Measurements from ENCODE around the gene MCTP1.

MCTP1 gene

DNA sequence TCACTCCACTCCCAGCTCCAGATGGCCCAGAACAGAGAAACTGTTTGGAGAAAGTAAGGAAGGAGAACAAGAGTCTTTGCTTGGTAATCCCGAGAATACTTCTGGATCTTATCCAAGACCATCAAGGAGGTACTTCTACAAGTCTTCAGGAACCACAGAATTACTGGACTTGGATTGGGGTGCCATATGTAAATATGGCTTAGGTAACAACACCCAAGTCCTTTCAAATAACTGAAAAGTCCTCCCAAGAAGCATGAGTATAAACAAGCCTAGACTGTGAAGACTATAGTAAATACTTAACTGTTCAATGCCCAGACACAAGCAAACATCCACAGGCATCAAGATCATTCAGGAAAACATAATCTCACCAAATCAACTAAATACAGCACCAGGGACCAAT is 170.0 kb downstream of the MCTP1 start:
- no peak for DNase-seq (ENCODE audit: low read depth)

DNA sequence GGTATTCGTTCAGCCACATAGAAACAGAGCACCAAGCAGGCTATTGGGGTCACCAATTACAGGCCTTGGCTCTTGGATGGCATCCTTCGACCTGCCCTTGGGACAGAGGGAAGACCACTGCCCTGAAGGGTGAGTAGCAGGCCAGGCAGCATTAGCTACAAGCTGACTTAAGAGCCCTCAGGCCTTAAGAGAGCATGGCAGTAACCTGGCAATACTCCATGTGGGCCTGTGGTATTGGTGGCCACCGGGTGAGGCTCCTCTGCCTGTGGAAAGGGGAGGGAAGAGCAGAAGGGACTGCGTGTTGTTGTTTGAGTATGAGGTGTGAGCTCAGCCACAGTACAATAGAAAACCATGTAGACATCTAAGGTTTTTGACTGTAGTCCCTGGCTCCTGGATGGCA is 170.6 kb downstream of the MCTP1 start:
- DNase-seq (ENCODE audit: low read depth) = no peak

DNA sequence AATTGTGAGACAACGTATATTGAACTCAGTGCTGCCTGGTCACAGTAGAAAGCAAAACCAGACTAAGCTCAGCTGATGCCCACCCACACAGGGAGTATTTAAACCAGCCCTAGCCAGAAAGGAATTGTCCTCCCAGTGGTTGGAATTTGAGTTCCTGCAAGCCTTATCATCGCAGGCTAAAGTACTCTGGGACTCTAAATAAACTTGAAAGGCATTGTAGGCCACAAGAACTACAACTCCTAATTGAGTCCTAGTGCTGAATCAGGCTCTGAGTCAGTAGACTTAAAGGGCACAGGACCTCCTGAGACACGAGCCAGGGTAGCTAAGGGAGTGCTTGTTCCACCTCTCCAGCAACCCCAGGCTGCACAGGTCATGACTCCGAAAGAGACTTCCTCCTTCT is 171.4 kb downstream of the MCTP1 start:
- DNase-seq (ENCODE audit: low read depth) = no peak

DNA sequence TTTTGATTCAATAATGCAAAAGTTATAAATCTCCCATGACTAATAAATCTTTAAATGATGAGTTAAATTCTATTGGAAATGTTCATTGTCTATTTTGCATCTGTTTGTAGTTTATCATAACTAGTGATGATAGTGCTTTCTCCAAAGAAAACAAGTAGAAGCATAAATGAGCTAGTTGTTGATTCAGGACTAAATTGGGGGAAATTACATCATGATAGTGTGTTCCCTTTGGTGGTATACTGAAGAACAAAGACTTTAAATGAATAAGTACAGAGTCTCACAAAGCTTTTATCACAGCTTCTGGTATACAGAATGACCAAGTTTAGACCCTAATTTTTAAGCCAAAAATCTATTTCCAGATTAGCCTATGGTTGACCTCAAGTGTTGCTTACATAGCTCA is 173.8 kb downstream of the MCTP1 start:
- DNase-seq (ENCODE audit: low read depth) = no peak

DNA sequence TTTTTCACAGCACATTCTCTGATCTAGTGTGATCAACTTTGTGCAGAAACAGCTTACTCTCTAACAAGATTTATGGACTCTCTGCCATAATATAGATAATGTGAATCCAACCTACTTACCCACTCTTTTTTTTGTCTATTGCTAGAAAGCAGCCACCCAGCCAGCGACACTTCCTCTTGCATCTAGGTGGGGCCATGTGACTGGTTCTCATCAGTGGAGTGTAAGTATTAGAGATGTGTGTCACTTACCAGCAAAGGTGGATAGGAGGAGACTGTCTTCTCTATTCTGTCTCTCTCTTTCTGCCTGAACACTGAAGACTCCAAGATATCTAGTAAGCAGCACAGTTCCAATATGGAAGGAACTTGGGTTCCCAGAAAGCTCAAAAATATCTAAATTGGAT is 174.8 kb downstream of the MCTP1 start:
- no peak for DNase-seq (ENCODE audit: low read depth)

DNA sequence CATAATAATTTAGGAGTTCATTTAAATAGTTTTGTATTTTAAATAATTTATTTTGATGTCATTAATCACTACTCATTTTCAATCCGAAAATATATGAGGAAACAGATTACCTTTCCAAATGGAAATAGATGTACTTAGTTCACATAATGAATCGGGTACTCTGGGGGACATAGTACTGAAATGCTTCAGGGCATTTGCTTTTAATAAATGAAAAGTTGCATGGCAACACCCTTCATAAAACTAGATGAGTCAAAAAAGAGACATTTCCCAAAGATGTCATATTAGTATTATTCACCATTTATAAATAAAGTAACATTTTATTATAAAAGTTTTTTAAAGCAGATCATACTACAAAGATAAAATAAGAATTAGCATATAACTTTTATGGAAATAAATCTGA is 177.8 kb downstream of the MCTP1 start:
- no peak for DNase-seq (ENCODE audit: low read depth)

DNA sequence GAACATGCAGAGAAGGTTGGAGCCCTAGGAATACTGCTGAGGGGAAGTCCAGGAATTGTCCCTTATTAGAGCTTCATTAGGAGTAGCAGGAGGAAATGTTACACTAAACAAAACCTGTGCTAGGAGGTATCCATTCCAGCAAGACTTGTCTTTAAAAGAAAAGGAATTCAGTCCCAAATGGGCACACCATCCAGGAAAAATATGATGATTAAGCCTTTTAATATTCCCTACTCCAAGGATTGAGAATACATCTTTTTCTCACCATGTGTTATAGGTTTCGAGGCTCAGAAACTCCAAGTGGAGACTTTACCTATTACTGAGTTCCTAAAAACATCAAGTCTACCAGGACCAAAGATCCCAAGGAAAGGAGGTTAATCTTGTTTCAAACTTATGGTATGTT is 179.3 kb downstream of the MCTP1 start:
- DNase-seq (ENCODE audit: low read depth) = no peak

DNA sequence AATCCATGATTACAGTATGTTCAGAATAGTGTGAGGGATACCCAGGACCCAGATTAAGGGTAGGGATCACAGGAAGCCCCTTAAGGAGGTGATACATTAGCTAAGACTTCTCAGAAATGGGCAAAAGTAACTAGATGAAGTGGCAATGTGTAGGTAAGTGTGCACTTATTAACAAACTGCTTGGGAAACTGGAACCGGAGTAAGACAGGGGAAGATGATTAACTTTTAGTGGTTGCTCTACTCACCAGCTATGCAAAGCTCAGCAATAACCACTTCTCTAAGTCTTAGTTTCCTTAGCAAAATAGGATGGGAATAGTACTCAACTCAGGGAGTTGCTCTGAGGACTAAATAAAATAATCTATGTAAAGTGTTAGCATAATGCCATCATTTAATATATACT is 182.2 kb downstream of the MCTP1 start:
- no peak for DNase-seq (ENCODE audit: low read depth)

DNA sequence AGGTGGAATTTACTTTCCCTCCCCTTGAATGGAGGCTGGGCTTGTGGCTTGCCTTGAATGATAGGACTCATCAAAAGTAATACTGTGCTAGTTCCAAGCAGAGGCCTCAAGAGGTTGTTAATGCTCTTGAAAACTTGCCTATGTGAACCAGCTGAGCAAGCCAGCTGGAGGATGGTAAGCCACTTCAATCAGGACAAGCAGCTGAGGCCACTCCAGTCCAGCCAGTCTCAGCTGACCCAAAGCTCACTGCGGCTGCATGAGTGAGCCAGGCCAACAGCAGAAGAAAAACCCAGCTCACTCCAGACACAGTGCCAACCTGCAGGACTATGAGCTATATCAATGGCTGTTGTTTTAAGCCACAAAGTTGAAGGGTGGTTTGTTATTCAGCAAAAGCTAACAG is 182.8 kb downstream of the MCTP1 start:
- no peak for DNase-seq (ENCODE audit: low read depth)

DNA sequence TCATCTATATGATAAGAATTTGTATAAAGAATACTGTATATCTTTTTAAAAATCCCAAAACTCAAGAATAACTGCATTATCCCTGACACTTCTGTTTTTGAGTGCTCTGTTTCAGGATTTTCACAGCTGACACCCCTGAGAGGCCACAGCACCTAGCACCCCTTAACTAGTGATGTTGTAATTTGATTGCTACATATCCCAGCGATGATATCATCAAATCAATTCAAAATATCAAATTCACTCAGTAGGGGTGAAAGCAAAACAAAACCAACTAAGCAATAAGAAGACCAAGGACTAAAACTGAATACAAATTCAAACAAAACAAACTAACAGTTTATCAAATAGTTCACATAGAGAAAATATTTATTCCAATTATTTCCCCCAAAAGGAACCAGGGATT is 184.3 kb downstream of the MCTP1 start:
- DNase-seq (ENCODE audit: low read depth) = no peak

DNA sequence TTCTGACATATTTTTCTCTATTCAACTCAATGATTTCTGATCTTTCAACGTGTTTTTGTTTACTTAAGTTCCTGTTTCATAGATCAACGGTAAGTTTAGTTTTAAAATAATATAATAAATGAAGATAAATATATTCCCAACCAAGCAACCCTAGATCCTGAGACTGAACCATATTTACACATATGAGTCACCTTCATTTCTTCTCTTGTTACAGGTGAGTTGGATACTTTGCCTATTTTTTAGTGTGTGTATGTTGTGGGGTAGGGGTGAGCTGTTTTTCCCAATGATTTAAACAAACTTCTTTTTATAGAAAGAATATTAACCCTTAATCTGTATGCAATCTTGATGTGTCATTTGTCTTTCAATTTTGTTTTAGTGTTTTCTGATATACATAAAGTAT is 186.9 kb downstream of the MCTP1 start:
- no peak for DNase-seq (ENCODE audit: low read depth)

DNA sequence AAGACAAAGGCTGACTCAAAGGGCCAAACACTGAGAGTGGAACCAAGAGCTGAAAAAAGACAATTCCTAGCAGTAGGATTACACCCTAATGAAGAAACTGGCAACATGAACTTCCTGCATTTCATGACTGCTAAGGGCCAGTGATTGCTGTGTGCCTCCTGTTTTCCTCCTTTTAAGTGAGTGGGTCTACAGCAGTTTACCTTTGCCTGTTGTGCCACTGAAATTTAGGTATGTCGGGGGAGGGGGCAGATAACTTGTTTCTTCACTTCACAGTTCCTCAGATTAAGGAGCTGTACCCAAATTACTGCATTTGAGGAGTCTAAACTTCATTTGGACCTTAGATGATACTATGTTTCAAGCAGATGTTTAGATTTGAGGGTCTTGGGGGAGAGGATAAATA is 191.7 kb downstream of the MCTP1 start:
- DNase-seq (ENCODE audit: low read depth) = no peak

DNA sequence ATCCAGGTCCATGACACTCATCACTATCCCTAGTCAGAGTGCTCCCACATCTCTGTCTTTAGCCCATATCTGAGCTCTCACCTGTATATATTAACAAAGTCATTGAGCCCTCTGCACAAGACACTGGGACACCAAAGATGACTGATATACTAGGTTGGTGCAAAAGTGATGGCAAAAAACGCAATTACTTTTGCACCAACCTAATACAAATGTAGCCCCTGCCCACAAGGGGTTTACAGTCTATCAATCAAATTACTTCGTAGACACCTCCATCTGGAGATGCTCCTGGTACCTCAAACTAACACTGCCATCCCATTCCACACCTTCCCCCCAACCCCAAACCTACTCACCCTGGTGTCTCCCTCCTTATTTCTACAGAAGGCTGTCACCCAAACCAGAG is 194.1 kb downstream of the MCTP1 start:
- no peak for DNase-seq (ENCODE audit: low read depth)

DNA sequence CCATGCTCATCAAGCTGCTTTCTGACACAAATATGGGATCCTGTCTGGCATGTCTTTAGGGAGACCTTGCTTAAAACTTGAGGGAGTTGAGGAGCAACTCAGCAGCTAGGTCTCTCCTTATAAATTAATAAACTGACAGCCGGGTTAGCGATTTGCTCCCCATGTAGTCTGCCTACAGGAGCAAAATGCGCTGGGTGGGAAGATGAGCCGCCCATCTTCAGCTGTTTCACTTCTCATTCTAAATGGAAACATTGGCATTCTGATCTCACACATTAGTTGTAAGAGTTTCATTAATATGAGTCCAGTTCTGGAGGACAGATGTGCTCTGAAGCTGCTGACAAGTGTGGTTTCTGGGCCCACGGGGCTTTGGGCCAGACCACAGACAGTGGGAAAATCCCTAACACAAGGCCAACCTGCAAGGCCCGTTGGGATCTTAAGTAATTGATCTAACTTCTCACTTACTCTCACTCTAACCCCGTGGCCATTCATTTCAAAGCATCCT is 197.0 kb downstream of the MCTP1 start:
- no peak for DNase-seq (ENCODE audit: low read depth)

DNA sequence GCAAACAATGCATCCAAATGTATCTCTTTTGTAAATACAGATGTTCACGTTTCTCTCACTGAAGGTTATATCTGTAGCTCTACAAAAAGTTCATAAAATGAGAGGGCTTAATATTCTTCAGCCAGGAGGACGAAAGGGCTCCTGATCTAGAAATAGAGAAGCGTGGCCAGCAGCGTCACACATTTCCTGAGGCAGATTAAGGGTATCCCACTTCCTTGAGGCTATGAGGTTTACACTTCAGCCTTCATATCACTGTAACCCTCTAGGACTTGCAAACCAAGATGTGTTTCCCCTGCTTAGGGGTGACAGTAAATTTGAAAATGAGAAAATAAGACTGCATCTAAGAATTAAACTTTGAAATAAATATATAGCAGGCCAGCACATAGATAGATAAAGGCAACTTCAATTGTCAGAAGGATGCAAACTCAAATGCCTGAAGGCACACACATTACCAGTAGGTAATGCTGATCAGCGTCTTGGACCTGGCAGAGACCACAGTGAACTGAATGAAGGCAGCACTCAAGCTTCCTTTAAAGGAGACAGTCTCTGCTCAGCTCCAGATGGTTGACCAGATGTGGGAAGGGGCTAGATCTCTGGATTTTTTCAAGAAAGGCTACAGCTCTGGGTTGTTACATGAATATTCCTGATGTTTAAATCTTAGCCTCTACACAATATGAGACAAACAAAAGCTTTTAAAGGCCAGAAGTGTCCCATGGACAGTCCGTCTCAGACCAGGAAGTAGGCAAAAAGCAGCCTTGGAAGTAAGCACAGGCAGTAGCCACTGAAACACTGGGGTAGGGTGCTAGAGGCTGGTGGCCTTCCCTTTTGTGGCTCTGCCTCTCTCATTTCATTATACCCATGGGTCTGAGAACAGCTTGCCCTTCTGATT is 197.7 kb downstream of the MCTP1 start:
- DNase-seq (ENCODE audit: low read depth) = no peak

DNA sequence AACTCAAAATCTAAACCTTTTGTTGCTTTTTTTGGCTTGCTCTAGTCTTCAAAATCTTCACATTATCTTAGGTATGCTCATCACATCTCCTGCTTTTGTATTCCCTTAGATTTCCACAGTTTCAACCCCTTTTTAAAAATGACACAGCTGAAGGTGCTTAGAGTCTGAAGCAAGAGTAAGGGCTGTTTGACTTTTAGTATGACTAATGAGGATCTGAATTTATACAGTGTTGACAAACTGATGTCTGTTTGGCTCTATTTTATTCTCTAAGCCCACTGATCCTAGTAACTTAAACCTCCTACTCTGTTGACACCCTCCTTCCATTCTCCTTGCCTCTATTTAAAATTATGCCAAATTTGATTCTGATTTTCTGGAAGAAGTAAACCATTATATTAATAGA is 200.1 kb downstream of the MCTP1 start:
- DNase-seq (ENCODE audit: low read depth) = no peak

DNA sequence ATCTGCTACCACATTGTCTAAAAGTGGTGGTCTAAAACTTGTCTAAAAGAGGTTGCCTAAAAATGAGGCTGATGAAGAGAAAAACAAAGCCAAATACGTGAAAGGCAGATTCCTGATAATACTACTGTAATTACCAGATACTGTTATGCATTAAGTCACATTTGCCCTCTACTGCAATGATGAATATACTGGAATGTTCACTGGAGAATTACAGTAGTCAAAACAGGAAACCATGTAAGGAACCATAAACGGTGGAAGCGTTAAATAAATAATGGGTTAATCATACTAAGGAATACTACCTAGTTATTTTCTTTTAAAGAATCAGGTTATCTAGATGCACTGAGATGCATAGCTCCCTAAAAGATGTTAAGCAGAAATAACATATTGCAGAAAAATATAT is 201.3 kb downstream of the MCTP1 start:
- DNase-seq (ENCODE audit: low read depth) = no peak

DNA sequence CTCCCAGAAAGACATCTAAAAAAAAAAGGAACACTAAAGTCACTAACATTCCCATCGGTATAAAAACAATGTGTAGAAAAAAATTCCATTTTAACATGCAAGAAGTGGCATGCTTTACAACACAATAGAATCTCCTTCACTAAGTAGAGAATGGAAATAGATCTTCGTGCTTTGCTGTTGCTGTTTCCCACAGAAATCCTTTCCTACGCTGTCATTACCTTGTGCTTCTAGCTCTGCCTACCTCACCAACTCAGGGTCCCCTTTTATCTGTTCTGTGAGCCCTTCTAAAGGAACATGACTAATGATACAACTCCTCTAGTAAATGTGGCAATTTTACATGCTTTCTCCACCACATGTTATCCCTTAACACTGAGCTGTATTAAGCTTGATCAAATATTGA is 202.9 kb downstream of the MCTP1 start:
- DNase-seq (ENCODE audit: low read depth) = no peak

DNA sequence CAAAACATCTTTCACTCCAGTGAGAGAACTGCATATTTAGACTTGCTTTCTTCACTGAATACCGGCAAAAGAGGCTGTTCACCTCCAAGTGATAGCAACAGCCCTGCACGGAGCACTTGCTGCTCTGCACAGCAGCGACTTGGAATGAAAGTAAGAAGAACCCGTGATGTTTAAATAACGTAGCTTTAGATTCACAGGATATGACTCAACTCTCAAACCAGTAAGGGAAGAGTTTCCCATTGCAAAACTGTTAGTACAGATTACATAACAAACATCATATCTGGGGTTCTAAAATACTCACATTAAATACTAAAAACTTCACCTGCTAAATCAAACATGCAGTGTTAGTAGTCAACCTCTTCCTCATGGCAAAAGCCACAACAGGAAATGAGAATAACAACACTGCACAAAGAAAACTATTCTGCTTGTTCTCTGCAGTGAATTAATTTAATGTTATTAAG is 203.4 kb downstream of the MCTP1 start:
- DNase-seq (ENCODE audit: low read depth) = no peak

DNA sequence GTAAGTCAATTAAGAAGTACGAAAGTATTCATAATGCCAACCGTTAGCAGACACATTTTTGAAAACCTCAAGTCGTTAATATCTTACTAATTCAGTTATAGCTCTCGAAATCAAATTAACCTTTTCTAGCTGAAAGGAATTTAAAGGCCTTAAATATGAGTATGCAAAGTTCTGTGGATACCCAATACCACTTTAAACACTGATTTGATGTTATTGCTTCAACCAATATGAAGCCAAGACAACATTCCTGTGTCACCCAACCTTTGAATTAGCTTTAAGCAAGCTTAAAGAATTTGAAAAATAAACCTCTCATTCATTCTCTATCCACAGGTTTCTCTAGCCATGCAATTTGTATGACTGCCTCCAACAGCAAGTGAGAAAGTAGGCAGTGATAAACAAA is 204.5 kb downstream of the MCTP1 start:
- DNase-seq (ENCODE audit: low read depth) = no peak

DNA sequence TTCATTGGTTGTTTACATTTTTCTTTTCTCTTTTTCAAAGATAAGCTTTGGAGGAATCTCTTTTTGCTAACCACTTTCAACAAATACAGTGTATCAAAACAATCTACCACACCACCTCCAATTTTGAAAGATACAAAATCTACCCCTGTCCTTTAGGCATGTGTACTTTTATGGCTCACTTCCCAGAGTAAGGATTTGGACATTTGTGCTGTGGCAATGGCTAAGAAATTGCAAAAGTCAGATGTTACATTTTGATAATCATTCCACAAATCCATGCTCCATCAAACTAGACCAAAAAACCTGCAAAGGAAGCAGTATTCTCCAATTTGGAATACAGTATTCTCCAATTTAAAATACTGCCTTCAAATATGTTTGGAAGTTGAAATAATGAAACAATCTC is 204.9 kb downstream of the MCTP1 start:
- DNase-seq (ENCODE audit: low read depth) = no peak

DNA sequence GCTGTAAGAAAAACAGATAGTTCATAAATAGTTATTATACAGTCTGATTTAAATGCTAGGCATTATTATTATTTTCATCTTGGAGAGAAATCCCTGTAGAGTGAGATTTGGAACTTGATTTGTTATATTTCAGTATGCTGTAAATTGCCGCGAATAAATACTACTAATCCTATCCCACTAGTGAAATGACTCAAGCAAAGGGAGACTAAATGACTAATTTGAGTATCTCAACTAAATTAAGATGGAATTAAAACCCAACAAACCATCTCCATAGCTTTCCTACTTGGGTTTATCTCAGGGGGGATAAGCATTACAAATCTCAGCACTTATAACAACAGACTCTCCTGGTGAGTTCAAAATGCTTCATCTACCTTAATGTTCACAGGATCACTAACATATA is 206.0 kb downstream of the MCTP1 start:
- DNase-seq (ENCODE audit: low read depth) = no peak

DNA sequence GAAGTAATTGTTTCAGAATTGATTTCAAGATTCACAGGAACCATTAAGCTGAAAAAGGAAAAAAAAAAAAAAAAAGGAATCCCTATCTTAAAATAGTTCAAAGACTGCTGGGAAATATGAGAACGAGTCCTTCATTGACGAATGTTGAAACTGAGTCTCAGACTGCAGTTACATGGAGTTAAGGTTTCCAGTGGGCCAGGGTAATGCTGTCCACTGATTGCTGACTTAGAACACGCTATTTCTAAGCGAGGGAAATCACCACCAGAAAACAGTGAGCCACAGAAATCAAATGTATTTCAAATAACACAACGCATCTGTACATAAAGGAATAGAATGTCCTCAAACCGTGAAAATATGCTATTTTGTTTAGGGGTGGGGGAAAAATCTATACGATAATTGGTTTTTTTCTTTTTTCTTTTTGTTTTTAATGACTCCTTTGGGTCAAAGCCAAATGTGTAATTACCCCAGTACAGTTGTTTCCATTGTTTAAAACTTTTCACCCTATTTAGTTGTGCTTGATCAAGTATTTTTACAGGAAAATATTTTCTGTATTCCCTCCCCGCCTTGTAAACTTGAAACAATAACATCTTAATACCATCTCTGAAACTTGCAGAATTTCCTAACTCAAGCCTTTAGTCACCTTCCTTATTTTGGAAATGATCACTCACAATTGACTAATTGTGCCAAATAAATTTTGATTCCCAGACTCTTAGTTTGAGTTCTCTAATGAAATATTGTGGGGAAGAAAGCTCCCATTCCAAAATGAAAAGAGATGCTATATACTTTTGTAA is 208.3 kb downstream of the MCTP1 start:
- DNase-seq (ENCODE audit: low read depth) = no peak
